GM19023 (cell line): ENCODE results near the gene LMNTD1.
"Not testable (repeated sequence)": the region's sequence is repeated elsewhere in the genome, so short reads cannot be mapped to it uniquely, and the experiment has no call there.

Experiments used
- ATAC-seq: cut with Tn5 transposase; IDR thresholded peaks from one replicate; pipeline ENCODE4 v1.9.1; 2021; ENCODE audit warnings: mild to moderate bottlenecking, moderate library complexity; ENCODE audit not compliant: unreplicated experiment

Gene LMNTD1

GRCh38 chr12:25553098-25553497 lies at the start of gene LMNTD1:
Gene LMNTD1 (minus strand): TSS chr12:25553283. CDS start chr12:25552959, 324 bp downstream.
- ATAC-seq: no peak

DNA sequence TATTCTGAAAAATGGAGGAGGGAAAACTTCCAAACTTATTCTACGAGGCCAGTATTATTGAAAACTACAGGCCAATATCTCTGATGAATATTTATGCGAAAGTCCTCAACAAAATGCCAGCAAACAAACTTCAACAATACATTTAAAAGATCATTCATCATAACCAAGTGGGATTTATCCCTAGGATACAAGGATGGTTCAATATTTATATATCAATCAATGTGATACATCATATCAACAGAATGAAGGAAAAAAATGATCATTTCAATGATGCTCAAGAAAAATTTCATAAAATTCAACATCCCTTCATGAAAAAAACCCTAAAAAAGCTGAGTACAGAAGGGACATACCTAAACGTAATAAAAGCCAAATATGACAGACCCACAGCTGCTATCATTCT lies 45.9 kb upstream of the LMNTD1 start:
- ATAC-seq: no peak

- not testable (repeated sequence) for ATAC-seq
These were observed 42.4 kb upstream of the LMNTD1 start for GRCh38 chr12:25595496-25595895.

- no peak for ATAC-seq
These were observed 41.3 kb upstream of the LMNTD1 start for GRCh38 chr12:25594376-25594775.

- ATAC-seq: no peak
These were observed 39.8 kb upstream of the LMNTD1 start for GRCh38 chr12:25592725-25593495.

DNA sequence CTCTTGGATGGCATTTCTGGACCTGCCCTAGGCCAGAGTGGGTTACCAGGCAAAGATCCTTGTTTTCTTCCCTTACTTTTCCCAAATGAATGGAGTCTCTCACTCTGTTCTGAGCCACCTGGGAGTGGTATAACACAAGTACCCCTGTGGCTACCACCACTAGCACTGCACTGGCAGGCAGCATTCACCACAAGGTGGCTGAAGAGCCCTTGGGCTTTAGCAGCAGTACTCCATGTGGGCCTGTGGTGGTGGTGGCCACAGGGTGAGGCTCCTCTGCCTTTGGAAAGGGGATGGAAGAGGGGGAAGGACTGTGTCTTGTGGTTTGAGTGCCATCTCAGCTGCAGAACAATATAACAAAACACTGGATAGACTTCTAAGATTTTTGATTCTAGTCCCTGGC lies 38.1 kb upstream of the LMNTD1 start:
- ATAC-seq: no peak

DNA sequence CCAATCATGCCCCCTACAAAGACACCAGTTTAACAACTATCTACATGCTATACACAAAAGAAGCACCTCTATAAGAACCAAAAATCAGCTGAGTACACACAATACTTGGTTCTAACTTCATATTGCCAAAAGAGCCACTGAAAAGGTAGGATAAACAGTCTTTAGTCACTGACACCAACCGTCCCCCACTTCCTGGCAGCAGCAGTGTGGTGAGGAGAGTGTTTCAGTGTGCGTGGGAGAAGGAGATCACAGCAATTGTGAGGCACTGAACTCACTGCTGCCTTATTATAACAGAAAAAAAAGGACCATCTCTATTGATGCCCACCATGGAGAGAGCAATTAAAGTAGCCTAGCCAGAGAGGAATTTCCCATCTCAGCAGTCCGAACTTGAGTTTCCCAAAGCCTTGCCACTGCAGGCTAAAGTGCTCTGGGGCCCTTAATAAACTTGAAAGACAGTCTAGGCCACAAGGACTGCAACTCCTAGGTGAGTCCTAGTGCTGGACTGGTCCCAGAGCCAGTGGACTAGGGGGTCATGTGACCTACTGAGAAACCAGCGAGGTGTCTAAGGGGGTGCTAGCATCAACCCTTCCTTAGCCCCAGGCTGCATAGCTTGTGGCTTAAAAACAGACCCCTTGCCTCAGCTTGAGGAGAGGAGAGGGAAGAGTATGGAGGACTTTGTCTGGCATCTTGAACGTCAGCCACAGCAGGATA lies 37.1 kb upstream of the LMNTD1 start:
- ATAC-seq: no peak

DNA sequence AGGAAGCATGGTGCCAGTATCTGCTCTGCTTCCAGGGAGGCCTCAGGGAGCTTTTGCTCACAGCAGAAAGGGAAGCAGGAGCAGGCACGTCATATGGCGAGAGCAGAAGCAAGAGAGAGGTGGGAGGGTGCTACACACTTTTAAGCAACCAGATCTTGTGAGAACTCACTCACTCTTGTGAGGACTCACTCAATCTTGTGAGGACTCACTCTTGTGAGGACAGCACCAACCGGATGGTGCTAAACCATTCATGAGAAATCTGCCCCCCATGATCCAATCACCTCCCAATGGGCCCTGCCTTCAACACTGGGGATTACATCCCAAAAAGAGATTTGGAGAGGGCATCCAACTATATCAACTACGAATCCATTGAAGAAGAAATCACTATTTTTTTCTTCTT lies 34.3 kb upstream of the LMNTD1 start:
- ATAC-seq: no peak

DNA sequence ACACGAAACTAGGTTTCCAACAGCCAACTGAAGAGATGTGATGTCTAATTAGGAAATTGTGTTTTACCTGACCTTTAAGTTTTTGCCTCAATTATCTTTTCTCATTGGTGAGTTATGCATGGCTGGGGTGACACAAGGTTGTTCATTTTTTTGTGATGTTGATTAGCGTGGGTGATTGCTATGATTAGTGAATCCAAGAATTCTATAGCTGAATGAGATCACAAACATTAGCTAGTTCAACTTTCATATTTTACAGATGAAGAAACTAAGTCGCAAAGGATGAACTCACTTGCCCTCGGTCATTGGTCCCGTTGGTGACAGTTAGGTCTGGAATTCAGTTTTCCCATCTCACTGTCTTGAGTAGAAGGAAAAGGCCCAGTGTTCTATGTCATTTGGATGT lies 32.6 kb upstream of the LMNTD1 start:
- ATAC-seq: no peak

DNA sequence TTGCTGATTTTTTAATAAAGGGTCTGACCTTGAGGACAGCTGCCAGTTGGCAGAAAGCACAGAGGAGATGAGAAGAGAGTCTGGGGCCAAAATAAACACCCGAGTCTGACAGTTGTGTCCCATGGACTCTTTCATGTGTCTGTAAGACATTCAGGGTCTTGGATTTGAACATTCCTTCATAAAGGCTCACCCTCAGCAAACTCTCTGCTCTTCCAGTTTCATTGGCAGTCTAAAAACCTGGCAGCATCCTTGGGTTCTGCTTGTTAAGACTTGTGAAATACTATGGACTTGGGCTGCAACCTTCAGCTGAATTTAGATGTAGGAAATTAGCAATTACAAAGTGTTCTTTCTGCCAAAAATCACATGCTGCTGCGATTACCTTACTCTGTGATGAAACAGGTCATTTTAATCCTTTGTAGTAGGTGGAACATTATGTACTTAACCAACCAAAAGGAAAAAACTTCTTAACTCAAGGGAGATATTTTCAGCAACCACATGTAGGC lies 32.0 kb upstream of the LMNTD1 start:
- no peak for ATAC-seq

- ATAC-seq: no peak
These were observed 31.5 kb upstream of the LMNTD1 start for GRCh38 chr12:25584596-25584995.

DNA sequence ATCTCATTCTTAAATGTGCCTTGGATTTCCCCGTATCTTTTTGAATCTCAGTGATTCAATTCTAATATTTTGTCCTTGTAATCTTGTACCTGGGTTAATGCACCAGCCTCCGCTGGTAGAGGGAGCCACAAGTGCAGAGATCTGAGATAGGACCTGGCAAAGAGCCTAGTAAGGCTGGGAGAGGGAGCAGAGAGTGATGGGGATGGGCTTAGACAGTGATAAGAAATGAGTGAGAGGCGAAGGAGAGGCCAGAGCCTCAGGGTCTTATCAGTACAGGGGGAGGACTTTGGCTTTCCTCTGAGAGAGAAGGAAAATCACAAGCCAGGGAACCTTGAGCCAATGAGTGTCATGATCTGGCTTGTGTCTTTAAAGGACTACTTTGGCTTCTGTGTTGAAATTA lies 30.5 kb upstream of the LMNTD1 start:
- no peak for ATAC-seq

DNA sequence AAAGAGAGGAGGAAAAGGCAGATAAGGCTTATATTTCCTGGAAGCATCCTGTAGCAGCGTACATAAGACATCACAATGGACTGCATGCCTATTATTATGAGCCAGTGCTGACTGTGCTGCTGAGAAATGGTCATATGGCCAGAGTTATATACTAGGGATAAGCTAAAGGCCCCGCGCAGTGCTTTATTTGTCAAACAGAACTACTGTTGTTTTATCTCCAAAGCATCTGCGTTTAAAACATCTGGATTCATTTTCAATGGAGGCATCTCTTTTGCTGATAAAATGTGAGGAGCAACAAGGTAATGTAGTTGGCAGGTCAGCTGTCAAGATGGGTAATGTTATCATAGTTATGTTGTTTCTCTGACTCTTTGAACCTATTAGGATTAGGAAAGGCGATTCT lies 28.0 kb upstream of the LMNTD1 start:
- no peak for ATAC-seq

GRCh38 chr12:25578411-25579143 lies 25.5 kb upstream of the LMNTD1 start:
- no peak for ATAC-seq

DNA sequence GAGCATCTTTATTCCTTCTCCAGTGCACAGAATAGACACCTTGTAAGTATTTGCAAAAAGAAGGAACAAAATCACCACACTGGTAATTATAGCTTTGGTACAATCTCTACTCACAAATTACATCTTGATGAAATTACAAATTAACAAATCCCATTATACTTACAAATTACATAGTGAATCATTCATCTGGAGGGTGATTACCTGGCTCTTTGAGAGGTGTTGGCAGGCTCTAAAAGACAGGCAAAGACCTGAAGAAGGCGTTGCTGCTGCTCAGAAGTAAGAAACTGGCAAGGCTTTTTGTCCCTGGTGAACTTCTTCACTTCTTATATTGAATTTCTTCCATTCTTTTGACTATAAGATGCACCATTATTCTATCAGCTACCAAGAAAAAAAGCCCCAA lies 21.7 kb upstream of the LMNTD1 start:
- ATAC-seq: no peak

DNA sequence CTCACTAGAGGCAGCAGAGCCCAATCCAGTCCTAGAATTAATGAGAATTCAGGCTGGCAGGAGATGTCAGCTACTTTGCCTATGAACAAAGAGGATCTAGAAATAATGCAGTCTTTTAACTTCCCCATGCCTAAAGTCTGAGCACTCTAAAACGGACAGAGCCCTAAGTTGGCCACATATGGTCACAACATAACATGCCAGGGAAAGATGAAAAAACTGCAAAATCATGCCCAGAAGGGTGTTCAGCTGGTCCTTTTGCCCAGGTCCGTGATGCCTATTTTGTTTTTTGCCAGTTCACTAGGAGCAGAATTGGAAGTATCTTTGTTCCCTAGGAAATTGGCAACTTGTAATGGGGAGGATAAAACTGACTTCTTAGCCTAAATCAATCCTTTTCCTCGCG lies 20.3 kb upstream of the LMNTD1 start:
- ATAC-seq: no peak

- no peak for ATAC-seq
These were observed 17.3 kb upstream of the LMNTD1 start for GRCh38 chr12:25570418-25570817.

GRCh38 chr12:25566202-25566949 lies 13.3 kb upstream of the LMNTD1 start:
- ATAC-seq: no peak

- no peak for ATAC-seq
These were observed 5.5 kb upstream of the LMNTD1 start for GRCh38 chr12:25558586-25558985.

GRCh38 chr12:25557830-25558436 lies 4.8 kb upstream of the LMNTD1 start:
- ATAC-seq: no peak
